A549 (cell line): ENCODE results near the gene UBTD2. TPM values are rescaled to one million over a fixed set of nuclear protein-coding genes. Genes with fewer than 3 reads are reported as not detected.
"Not testable (repeated sequence)": the region's sequence is repeated elsewhere in the genome, so short reads cannot be mapped to it uniquely, and the experiment has no call there.

Source experiments
- ATAC-seq, 2 experiments: fragments of 200-7000 bp in 1 of 2; fragments of >200 bp in 1 of 2; cut with Nextera tagmentation in 1 of 2; cut with Tn5 transposase in 1 of 2; 3 replicates each; pipeline versions ENCODE4 v1.8.0 to v1.9.1; 2018 to 2020; ENCODE audit warnings: mild to moderate bottlenecking in 1 of 2, moderate library complexity in 1 of 2
- CTCF ChIA-PET: fragments of 300-600 bp; sonication (Branson Sonifier 250); formaldehyde crosslinking; extraction: SDS; loops from one replicate; lab custom pipeline; 2021; ENCODE audit warnings: antibody characterized with exemption, inconsistent platforms; lab: Yijun Ruan, JAX
- POLR2A ChIA-PET: fragments of 350-600 bp; formaldehyde crosslinking; extraction: SDS; loops from one replicate; lab custom pipeline; 2021; ENCODE audit warnings: antibody characterized with exemption, inconsistent platforms; lab: Yijun Ruan, JAX
- DNase-seq, 2 experiments: peaks; one replicate each; pipeline versions ENCODE4 v3.0.0 to v3.0.0-alpha.2; 2011 to 2016; ENCODE audit warnings: low read depth in 1 of 2, low spot score in 1 of 2
- FAIRE-seq: peaks from 2 replicates; lab custom pipeline; 2011; peaks lifted over from hg19 to GRCh38; lab: Jason Lieb, UNC
- H3K27ac ChIP-seq, 2 experiments: fragments of >200 bp; sonication (Bioruptor Twin); formaldehyde crosslinking; 3 replicates each; pipeline ENCODE4 v1.5.1; 2016 to 2017
- H3K4me1 ChIP-seq: fragments of >200 bp; sonication (Bioruptor Twin); formaldehyde crosslinking; 3 replicates; pipeline ENCODE4 v1.6.1; 2016
- H3K4me2 ChIP-seq: fragments of >200 bp; sonication (Bioruptor Twin); formaldehyde crosslinking; 3 replicates; pipeline ENCODE4 v1.6.1; 2016
- H3K4me3 ChIP-seq: fragments of >200 bp; sonication (Bioruptor Twin); formaldehyde crosslinking; 3 replicates; pipeline ENCODE4 v1.5.1; 2016
- H3K9me3 ChIP-seq: fragments of >200 bp; sonication (Bioruptor Twin); formaldehyde crosslinking; 3 replicates; pipeline ENCODE4 v1.6.1; 2016
- CEBPB ChIP-seq, 2 experiments: fragments of >200 bp in 1 of 2; sonication (Bioruptor Twin) in 1 of 2; formaldehyde crosslinking in 1 of 2; IDR thresholded peaks; 2 replicates each; pipeline ENCODE4 v1.6.1; 2012 to 2016
- CHD4 ChIP-seq: fragments of 200-600 bp; sonication (generic); IDR thresholded peaks from 2 replicates; pipeline ENCODE4 v1.6.1; 2016; ENCODE audit warnings: antibody characterized with exemption, mild to moderate bottlenecking, borderline replicate concordance
- EHF ChIP-seq: fragments of 250-450 bp; sonication (Bioruptor Pico); IDR thresholded peaks from 2 replicates; pipeline ENCODE4 v1.5.0; 2020; ENCODE audit warnings: mild to moderate bottlenecking
- EHMT2 ChIP-seq: fragments of 200-600 bp; sonication (generic); IDR thresholded peaks from 2 replicates; pipeline ENCODE4 v1.6.1; 2016; ENCODE audit warnings: antibody characterized with exemption, low read depth, mild to moderate bottlenecking, moderate library complexity
- EP300 ChIP-seq, 2 experiments: fragments of >200 bp; sonication (Bioruptor Twin); formaldehyde crosslinking; IDR thresholded peaks; 2 replicates in 1 of 2; 3 replicates in 1 of 2; pipeline ENCODE4 v1.6.1; 2016 to 2017
- FOSB ChIP-seq: fragments of 250-450 bp; sonication (Bioruptor Pico); IDR thresholded peaks from 2 replicates; pipeline ENCODE4 v1.5.0; 2020; ENCODE audit warnings: mild to moderate bottlenecking, moderate library complexity
- FOXS1 ChIP-seq: fragments of 250-450 bp; sonication (Bioruptor Pico); IDR thresholded peaks from 2 replicates; pipeline ENCODE4 v1.5.0; 2020; ENCODE audit warnings: mild to moderate bottlenecking, moderate library complexity
- GATA3 ChIP-seq: IDR thresholded peaks from 2 replicates; pipeline ENCODE4 v1.6.1; 2012; ENCODE audit warnings: borderline replicate concordance
- HDAC2 ChIP-seq: fragments of 200-600 bp; sonication (generic); IDR thresholded peaks from 2 replicates; pipeline ENCODE4 v1.6.1; 2016
- HEYL ChIP-seq: fragments of 250-450 bp; sonication (Bioruptor Pico); IDR thresholded peaks from 2 replicates; pipeline ENCODE4 v1.8.0; 2021; ENCODE audit warnings: mild to moderate bottlenecking, moderate library complexity
- HOXA7 ChIP-seq: fragments of 250-450 bp; sonication (Bioruptor Pico); IDR thresholded peaks from 2 replicates; pipeline ENCODE4 v1.5.0; 2020; ENCODE audit warnings: mild to moderate bottlenecking, moderate library complexity
- HOXB13 ChIP-seq: fragments of 250-450 bp; sonication (Bioruptor Pico); IDR thresholded peaks from 2 replicates; pipeline ENCODE4 v1.5.0; 2020; ENCODE audit warnings: low read depth, mild to moderate bottlenecking, moderate library complexity
- KDM1A ChIP-seq: fragments of 200-600 bp; sonication (generic); IDR thresholded peaks from 2 replicates; pipeline ENCODE4 v1.6.1; 2016; ENCODE audit warnings: low read depth, mild to moderate bottlenecking
- MYC ChIP-seq: IDR thresholded peaks from 2 replicates; pipeline ENCODE4 v1.6.1; 2012; ENCODE audit warnings: mild to moderate bottlenecking, inconsistent platforms, low read length, improper control_type of control experiment, borderline replicate concordance
- PBX3 ChIP-seq: IDR thresholded peaks from 2 replicates; pipeline ENCODE4 v1.6.1; 2012
- RARB ChIP-seq: fragments of 250-450 bp; sonication (Bioruptor Pico); IDR thresholded peaks from 2 replicates; pipeline ENCODE4 v1.8.0; 2021; ENCODE audit warnings: mild to moderate bottlenecking, moderate library complexity
- RCOR1 ChIP-seq: fragments of 150-350 bp; IDR thresholded peaks from 2 replicates; pipeline ENCODE4 v1.6.1; 2014; ENCODE audit warnings: antibody characterized with exemption, low read length, low read depth
- ZNF302 ChIP-seq: fragments of 250-450 bp; sonication (Bioruptor Pico); IDR thresholded peaks from 2 replicates; pipeline ENCODE4 v1.9.0; 2021; ENCODE audit warnings: inconsistent platforms, mild to moderate bottlenecking, moderate library complexity
- whole genome bisulfite sequencing: methylation state at CpG from one replicate; pipeline ENCODE4 v1.1.6; 2017; ENCODE audit errors: missing lambda C conversion rate; 5-methylcytosine and 5-hydroxymethylcytosine counted together
- polyA plus RNA-seq, 4 experiments: library from polyadenylated mRNA; depleted of rRNA in 3 of 4; stranded (reverse); fragments of >200 nt; fragmentation: RNase III in 1 of 4; extraction: RNeasy Plus Mini Kit Qiagen cat#74134 plus additional on column Dnase treatment in 1 of 4; gene quantifications; 2 replicates in 3 of 4; 3 replicates in 1 of 4; pipeline ENCODE4 v1.2.3, GENCODE V29; 2011 to 2017
- TF ChIP-seq, protein P1 (sequence below): IDR thresholded peaks from 2 replicates; pipeline ENCODE4 v1.6.1; 2012; ENCODE audit warnings: low read depth, borderline replicate concordance
- TF ChIP-seq, protein P2 (sequence below): fragments of 150-350 bp; IDR thresholded peaks from 2 replicates; pipeline ENCODE4 v1.6.1; 2014; ENCODE audit warnings: low read depth, mild to moderate bottlenecking, low read length
- TF ChIP-seq, protein P3 (sequence below): fragments of 450-650 bp; IDR thresholded peaks from 2 replicates; pipeline ENCODE4 v1.6.1; 2014; ENCODE audit warnings: antibody characterized with exemption

Gene UBTD2
- polyA plus RNA-seq, 2 of the 4 experiments (the other 2 are of a cell fraction): 16.4 to 20.9 TPM

DNA sequence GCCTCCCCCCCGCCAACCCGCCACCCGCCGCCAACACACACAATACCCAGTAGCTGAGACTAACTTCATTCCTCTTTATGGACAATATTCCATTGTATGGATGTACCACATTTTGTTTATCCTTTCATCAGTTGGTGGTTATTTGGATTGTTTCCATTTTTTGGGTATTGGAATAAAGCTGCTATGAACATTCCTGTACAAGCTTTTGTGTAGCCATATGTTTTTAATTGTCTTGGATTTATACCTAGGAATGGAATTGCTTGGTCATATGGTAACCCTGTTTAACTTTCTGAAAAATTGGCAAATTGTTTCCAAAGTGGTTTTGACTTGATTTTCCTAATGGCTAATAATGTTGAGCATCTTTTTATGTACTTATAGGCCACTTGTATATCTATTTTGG is 4.9 kb upstream of the UBTD2 start:
- WGBS: 100% methylated on average over 2 of the region's 4 CpGs
- Histone ChIP-seq H3K4me1 (peaks cover 4% of the 10 kb centered on the region; the same call in 1 of the 3 replicates), H3K27ac (no peak overlapping the region), H3K4me2 (no peak overlapping the region), H3K4me3 (no peak overlapping the region), H3K9me3 (no peaks in the 10 kb centered on the region)
- TF ChIP-seq KDM1A: no peak
- TF ChIP-seq, protein P1, sequence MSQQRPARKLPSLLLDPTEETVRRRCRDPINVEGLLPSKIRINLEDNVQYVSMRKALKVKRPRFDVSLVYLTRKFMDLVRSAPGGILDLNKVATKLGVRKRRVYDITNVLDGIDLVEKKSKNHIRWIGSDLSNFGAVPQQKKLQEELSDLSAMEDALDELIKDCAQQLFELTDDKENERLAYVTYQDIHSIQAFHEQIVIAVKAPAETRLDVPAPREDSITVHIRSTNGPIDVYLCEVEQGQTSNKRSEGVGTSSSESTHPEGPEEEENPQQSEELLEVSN: no peak
- no peak for TF ChIP-seq PBX3
- TF ChIP-seq CEBPB (IDR thresholded peaks at IDR 0.05): no peak
- no peak for TF ChIP-seq GATA3
- TF ChIP-seq, protein P2, sequence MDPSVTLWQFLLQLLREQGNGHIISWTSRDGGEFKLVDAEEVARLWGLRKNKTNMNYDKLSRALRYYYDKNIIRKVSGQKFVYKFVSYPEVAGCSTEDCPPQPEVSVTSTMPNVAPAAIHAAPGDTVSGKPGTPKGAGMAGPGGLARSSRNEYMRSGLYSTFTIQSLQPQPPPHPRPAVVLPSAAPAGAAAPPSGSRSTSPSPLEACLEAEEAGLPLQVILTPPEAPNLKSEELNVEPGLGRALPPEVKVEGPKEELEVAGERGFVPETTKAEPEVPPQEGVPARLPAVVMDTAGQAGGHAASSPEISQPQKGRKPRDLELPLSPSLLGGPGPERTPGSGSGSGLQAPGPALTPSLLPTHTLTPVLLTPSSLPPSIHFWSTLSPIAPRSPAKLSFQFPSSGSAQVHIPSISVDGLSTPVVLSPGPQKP: no peak
- TF ChIP-seq EHMT2: no peak
- TF ChIP-seq, protein P3, sequence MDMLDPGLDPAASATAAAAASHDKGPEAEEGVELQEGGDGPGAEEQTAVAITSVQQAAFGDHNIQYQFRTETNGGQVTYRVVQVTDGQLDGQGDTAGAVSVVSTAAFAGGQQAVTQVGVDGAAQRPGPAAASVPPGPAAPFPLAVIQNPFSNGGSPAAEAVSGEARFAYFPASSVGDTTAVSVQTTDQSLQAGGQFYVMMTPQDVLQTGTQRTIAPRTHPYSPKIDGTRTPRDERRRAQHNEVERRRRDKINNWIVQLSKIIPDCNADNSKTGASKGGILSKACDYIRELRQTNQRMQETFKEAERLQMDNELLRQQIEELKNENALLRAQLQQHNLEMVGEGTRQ: no peak
- no peak for TF ChIP-seq HOXB13 (CRISPR knock-in tag)
- TF ChIP-seq FOXS1 (CRISPR knock-in tag): no peak
- TF ChIP-seq FOSB (CRISPR knock-in tag): no peak
- TF ChIP-seq RARB: no peak
- no peak for TF ChIP-seq EHF (CRISPR knock-in tag)
- TF ChIP-seq HEYL (CRISPR knock-in tag): no peak
- no peak for TF ChIP-seq EP300 (IDR thresholded peaks at IDR 0.05)
- ChIA-PET CTCF (interaction anchor here (1.4 kb wide), 1 partner anchor 278 kb away, joined by 4 read pairs; no protein-coding TSS in a partner anchor), POLR2A (no interaction called here)
- ATAC-seq (no peak), DNase-seq (no peak), FAIRE-seq (no peak)

GRCh38 chr5:172287140-172287539 is 3.6 kb upstream of the UBTD2 start:
- H3K9me3 ChIP-seq, H3K4me2 ChIP-seq, H3K4me3 ChIP-seq, CTCF ChIA-PET, H3K27ac ChIP-seq, ATAC-seq, DNase-seq, H3K4me1 ChIP-seq, FAIRE-seq, POLR2A ChIA-PET: not testable (repeated sequence)
- WGBS: 93% methylated on average over 3 of the region's 3 CpGs

DNA sequence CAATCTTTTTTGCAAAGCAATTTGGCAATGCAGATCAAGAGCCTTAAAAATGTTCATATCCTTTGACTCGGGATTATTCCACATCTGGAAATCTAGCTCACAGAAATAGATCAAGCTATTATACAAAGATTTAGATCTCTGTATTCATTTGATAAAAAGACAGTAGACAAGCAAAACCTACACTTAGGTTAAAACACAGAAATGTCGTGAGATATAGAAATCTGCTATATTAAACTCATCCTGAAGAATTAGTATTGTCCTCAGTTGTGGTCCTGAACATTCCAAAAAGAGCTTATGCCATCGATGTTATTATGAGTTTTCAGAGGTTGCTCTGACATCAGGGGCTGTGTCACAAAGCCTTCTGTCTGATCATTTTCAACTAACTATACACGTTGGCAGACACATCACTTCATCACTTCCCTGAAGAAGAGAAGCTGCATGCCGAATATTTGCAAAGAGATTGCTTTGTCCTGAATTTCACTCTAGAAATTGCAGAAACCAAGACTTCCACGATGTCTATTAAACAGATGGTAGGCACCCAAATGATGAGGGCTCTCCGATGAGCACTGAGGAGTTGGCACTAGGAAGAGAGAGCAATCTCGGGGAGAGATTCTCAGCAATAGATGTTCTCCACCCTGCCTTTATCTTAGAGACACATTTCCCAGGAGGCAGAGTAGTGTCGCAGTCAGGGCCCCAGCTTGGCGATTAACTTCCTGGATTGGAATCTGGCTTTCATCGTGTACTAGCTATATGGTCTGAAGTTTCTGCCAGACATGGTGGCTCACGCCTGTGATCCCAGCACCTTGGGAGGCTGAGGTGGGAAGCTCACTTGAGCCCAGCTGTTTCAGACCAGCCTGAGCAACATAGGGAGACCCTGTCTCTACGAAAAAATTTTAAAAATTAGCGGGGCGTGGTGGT is 1.9 kb upstream of the UBTD2 start:
- CTCF ChIA-PET: interaction anchor here (1.0 to 1.5 kb wide), 6 partner anchors 8 to 179 kb away, joined by 3 to 9 read pairs (median 4); no protein-coding TSS in a partner anchor
- peaks cover 24% of the 10 kb centered on the region for H3K4me1 ChIP-seq
- ATAC-seq (no peak), DNase-seq (no peak), FAIRE-seq (no peak)
- no peak overlapping the region for H3K4me3 ChIP-seq
- no peak overlapping the region for H3K27ac ChIP-seq
- peak overlapping the region; percentile 77 for H3K4me2 ChIP-seq
- POLR2A ChIA-PET: interaction anchor here (0.8 kb wide), 1 partner anchor 279 kb away, joined by 3 read pairs; the partner anchor contains the start of gene FBXW11
- TF ChIP-seq RARB (no peak), RCOR1 (no peak), CHD4 (no peak), MYC (no peak), KDM1A (no peak), HOXA7 (CRISPR knock-in tag) (no peak), HEYL (CRISPR knock-in tag) (no peak), ZNF302 (CRISPR knock-in tag) (no peak), HDAC2 (no peak)
- WGBS: 77% methylated on average over 15 of the region's 15 CpGs
- no peaks in the 10 kb centered on the region for H3K9me3 ChIP-seq
